Esophagus squamous epithelium (tissue), 4 donors: Measurements from ENCODE around the gene OR13C3.

Source experiments
- POLR2A ChIP-seq, 4 donors: fragments of 450-650 bp; IDR thresholded peaks; one replicate each; pipeline ENCODE4 v1.6.1; 2017; ENCODE audit warnings: antibody characterized with exemption in 4 of 4, mild to moderate bottlenecking in 4 of 4, moderate library complexity in 3 of 4
- TF ChIP-seq, protein P1 (sequence below), 6 experiments: fragments of 450-650 bp in 4 of 6; fragments of 200-600 bp in 2 of 6; sonication (generic) in 2 of 6; IDR thresholded peaks; one replicate each; pipeline ENCODE4 v1.5.1; 2016 to 2019; ENCODE audit warnings: antibody characterized with exemption in 6 of 6, mild to moderate bottlenecking in 4 of 6, moderate library complexity in 4 of 6

DNA sequence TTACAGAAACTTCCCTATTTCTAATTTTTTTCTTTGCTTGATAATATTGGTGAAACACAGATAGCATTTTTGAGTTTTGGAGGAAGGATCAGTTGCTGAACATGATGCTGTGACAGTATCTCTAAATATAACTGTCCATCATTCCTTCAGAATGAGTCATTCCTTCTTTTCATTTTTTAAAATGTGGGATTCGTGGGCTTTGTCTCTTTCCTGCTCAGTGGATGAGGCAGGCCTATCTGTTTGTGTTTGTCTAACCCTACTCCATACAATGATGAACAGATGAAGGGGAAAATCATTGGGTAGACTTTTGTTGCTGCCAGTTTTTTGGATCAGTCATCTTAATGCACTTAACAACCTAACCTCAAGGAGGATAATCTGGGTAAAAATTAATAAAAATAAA lies 16.6 kb upstream of the OR13C3 start:
- TF ChIP-seq, protein P1, sequence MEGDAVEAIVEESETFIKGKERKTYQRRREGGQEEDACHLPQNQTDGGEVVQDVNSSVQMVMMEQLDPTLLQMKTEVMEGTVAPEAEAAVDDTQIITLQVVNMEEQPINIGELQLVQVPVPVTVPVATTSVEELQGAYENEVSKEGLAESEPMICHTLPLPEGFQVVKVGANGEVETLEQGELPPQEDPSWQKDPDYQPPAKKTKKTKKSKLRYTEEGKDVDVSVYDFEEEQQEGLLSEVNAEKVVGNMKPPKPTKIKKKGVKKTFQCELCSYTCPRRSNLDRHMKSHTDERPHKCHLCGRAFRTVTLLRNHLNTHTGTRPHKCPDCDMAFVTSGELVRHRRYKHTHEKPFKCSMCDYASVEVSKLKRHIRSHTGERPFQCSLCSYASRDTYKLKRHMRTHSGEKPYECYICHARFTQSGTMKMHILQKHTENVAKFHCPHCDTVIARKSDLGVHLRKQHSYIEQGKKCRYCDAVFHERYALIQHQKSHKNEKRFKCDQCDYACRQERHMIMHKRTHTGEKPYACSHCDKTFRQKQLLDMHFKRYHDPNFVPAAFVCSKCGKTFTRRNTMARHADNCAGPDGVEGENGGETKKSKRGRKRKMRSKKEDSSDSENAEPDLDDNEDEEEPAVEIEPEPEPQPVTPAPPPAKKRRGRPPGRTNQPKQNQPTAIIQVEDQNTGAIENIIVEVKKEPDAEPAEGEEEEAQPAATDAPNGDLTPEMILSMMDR (IDR thresholded peaks at IDR 0.05): no peak
- TF ChIP-seq POLR2A (IDR thresholded peaks at IDR 0.05): no peak
